SK-N-SH treated with all-trans-retinoic acid at 6 μM for 48 hours (cell line): ENCODE data around the gene OXER1.

Experiments used
- ATAC-seq: fragments of 200-7000 bp; cut with Tn5 transposase; 3 replicates; pipeline ENCODE4 v1.9.1; 2020; ENCODE audit warnings: mild to moderate bottlenecking, moderate library complexity
- ARNTL ChIP-seq: fragments of 450-650 bp; formaldehyde crosslinking; IDR thresholded peaks from 2 replicates; pipeline ENCODE4 v1.5.0; 2020; ENCODE audit warnings: low read depth, mild to moderate bottlenecking, moderate library complexity, borderline replicate concordance
- BACH2 ChIP-seq: fragments of 250-450 bp; sonication (Bioruptor Pico); IDR thresholded peaks from 2 replicates; pipeline ENCODE4 v1.9.0; 2021; ENCODE audit warnings: mild to moderate bottlenecking, borderline replicate concordance
- CREB5 ChIP-seq: fragments of 250-450 bp; sonication (Bioruptor Pico); IDR thresholded peaks from 2 replicates; pipeline ENCODE4 v1.5.1; 2020; ENCODE audit warnings: low read depth, mild to moderate bottlenecking, moderate library complexity
- CSRNP3 ChIP-seq: fragments of 250-450 bp; sonication (Bioruptor Pico); IDR thresholded peaks from 2 replicates; pipeline ENCODE4 v1.5.1; 2021; ENCODE audit warnings: mild to moderate bottlenecking, moderate library complexity
- ESRRG ChIP-seq: fragments of 250-450 bp; sonication (Bioruptor Pico); IDR thresholded peaks from 2 replicates; pipeline ENCODE4 v1.6.1; 2021; ENCODE audit warnings: mild to moderate bottlenecking
- GLIS3 ChIP-seq: fragments of 250-450 bp; sonication (Bioruptor Pico); IDR thresholded peaks from 2 replicates; pipeline ENCODE4 v1.5.0; 2020; ENCODE audit warnings: mild to moderate bottlenecking, moderate library complexity
- PATZ1 ChIP-seq: fragments of 250-450 bp; sonication (Bioruptor Pico); IDR thresholded peaks from 2 replicates; pipeline ENCODE4 v1.8.0; 2020; ENCODE audit warnings: mild to moderate bottlenecking, moderate library complexity, borderline replicate concordance
- PPARA ChIP-seq: fragments of 250-450 bp; sonication (Bioruptor Pico); IDR thresholded peaks from 2 replicates; pipeline ENCODE4 v1.5.0; 2020; ENCODE audit warnings: mild to moderate bottlenecking, borderline replicate concordance
- RARB ChIP-seq: fragments of 250-450 bp; sonication (Bioruptor Pico); IDR thresholded peaks from 2 replicates; pipeline ENCODE4 v1.8.0; 2021; ENCODE audit warnings: mild to moderate bottlenecking, moderate library complexity
- SNAI2 ChIP-seq: fragments of 250-450 bp; sonication (Bioruptor Pico); IDR thresholded peaks from 2 replicates; pipeline ENCODE4 v1.5.0; 2020; ENCODE audit warnings: mild to moderate bottlenecking, moderate library complexity
- TOX ChIP-seq: fragments of 250-450 bp; sonication (Bioruptor Pico); IDR thresholded peaks from 2 replicates; pipeline ENCODE4 v1.8.0; 2021; ENCODE audit warnings: mild to moderate bottlenecking, moderate library complexity, borderline replicate concordance
- ZC3H10 ChIP-seq: fragments of 250-450 bp; sonication (Bioruptor Pico); IDR thresholded peaks from 2 replicates; pipeline ENCODE4 v1.5.1; 2021; ENCODE audit warnings: mild to moderate bottlenecking, moderate library complexity
- ZFP3 ChIP-seq: fragments of 250-450 bp; sonication (Bioruptor Pico); IDR thresholded peaks from 2 replicates; pipeline ENCODE4 v1.5.0; 2020; ENCODE audit warnings: mild to moderate bottlenecking, moderate library complexity
- ZFP30 ChIP-seq: fragments of 450-650 bp; formaldehyde crosslinking; IDR thresholded peaks from 2 replicates; pipeline ENCODE4 v1.5.0; 2022; ENCODE audit warnings: mild to moderate bottlenecking, moderate library complexity
- ZNF70 ChIP-seq: fragments of 450-650 bp; formaldehyde crosslinking; IDR thresholded peaks from 2 replicates; pipeline ENCODE4 v1.5.0; 2020; ENCODE audit warnings: mild to moderate bottlenecking, moderate library complexity
- ZNF8 ChIP-seq: fragments of 450-650 bp; formaldehyde crosslinking; IDR thresholded peaks from 2 replicates; pipeline ENCODE4 v1.5.0; 2020; ENCODE audit warnings: mild to moderate bottlenecking, moderate library complexity
- TF ChIP-seq, protein P1 (sequence below): fragments of 250-450 bp; sonication (Bioruptor Pico); IDR thresholded peaks from 2 replicates; pipeline ENCODE4 v1.5.0; 2020; ENCODE audit warnings: mild to moderate bottlenecking, moderate library complexity
- TF ChIP-seq, protein P2 (sequence below): fragments of 250-450 bp; sonication (Bioruptor Pico); IDR thresholded peaks from 2 replicates; pipeline ENCODE4 v1.8.0; 2021; ENCODE audit warnings: low read depth, mild to moderate bottlenecking, moderate library complexity, borderline replicate concordance

Gene OXER1

DNA sequence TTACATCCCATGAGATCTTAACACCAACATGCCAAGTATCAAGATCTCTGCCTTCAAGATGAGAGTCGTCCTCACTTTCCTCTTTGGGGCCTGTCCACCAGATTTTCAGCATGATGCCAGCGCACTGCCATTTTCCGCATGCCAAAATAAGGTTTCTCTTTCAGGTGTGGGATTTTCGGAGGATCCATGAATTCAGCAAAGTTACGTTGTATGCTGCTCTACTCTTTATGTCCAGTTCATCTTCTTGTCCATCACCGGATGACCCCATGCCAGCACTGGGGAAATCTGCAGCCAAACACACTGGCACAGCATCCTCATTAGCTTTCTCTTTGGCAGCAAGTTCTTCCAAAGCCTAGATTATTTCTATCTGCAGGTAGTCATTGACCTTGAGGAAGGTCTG is 33.3 kb upstream of the OXER1 start:
- ATAC-seq, result no peak
- TF ChIP-seq, protein P1, sequence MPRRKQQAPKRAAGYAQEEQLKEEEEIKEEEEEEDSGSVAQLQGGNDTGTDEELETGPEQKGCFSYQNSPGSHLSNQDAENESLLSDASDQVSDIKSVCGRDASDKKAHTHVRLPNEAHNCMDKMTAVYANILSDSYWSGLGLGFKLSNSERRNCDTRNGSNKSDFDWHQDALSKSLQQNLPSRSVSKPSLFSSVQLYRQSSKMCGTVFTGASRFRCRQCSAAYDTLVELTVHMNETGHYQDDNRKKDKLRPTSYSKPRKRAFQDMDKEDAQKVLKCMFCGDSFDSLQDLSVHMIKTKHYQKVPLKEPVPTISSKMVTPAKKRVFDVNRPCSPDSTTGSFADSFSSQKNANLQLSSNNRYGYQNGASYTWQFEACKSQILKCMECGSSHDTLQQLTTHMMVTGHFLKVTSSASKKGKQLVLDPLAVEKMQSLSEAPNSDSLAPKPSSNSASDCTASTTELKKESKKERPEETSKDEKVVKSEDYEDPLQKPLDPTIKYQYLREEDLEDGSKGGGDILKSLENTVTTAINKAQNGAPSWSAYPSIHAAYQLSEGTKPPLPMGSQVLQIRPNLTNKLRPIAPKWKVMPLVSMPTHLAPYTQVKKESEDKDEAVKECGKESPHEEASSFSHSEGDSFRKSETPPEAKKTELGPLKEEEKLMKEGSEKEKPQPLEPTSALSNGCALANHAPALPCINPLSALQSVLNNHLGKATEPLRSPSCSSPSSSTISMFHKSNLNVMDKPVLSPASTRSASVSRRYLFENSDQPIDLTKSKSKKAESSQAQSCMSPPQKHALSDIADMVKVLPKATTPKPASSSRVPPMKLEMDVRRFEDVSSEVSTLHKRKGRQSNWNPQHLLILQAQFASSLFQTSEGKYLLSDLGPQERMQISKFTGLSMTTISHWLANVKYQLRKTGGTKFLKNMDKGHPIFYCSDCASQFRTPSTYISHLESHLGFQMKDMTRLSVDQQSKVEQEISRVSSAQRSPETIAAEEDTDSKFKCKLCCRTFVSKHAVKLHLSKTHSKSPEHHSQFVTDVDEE (CRISPR knock-in tag), result no peak
- TF ChIP-seq CREB5 (CRISPR knock-in tag), result no peak
- no peak for TF ChIP-seq ZC3H10 (CRISPR knock-in tag)
- TF ChIP-seq PATZ1 (CRISPR knock-in tag), result no peak
- TF ChIP-seq TOX (CRISPR knock-in tag), result no peak
- no peak for TF ChIP-seq ZFP30 (CRISPR knock-in tag)
- TF ChIP-seq ARNTL (CRISPR knock-in tag), result no peak
- TF ChIP-seq, protein P2, sequence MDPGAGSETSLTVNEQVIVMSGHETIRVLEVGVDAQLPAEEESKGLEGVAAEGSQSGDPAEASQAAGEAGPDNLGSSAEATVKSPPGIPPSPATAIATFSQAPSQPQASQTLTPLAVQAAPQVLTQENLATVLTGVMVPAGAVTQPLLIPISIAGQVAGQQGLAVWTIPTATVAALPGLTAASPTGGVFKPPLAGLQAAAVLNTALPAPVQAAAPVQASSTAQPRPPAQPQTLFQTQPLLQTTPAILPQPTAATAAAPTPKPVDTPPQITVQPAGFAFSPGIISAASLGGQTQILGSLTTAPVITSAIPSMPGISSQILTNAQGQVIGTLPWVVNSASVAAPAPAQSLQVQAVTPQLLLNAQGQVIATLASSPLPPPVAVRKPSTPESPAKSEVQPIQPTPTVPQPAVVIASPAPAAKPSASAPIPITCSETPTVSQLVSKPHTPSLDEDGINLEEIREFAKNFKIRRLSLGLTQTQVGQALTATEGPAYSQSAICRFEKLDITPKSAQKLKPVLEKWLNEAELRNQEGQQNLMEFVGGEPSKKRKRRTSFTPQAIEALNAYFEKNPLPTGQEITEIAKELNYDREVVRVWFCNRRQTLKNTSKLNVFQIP (CRISPR knock-in tag), result no peak

GRCh38 chr2:42796427-42797248 is 32.7 kb upstream of the OXER1 start:
- ATAC-seq, result no peak
- TF ChIP-seq, protein P2 (CRISPR knock-in tag), result no peak
- TF ChIP-seq ZFP3 (CRISPR knock-in tag) (no peak), BACH2 (CRISPR knock-in tag) (no peak), ESRRG (no peak), PPARA (CRISPR knock-in tag) (no peak), TOX (CRISPR knock-in tag) (no peak), ZFP30 (CRISPR knock-in tag) (no peak), ZNF8 (CRISPR knock-in tag) (no peak), ZNF70 (CRISPR knock-in tag) (no peak), GLIS3 (CRISPR knock-in tag) (no peak), ARNTL (CRISPR knock-in tag) (no peak), RARB (CRISPR knock-in tag) (no peak), CSRNP3 (CRISPR knock-in tag) (no peak), SNAI2 (no peak)
- TF ChIP-seq, protein P1 (CRISPR knock-in tag), result no peak
- TF ChIP-seq, all 23 proteins: peak for 0
